CD14-positive monocyte (primary cell): ENCODE measurements around the gene ST8SIA6. TPM values are rescaled to one million over a fixed set of nuclear protein-coding genes. Genes with fewer than 3 reads are reported as not detected.
"Not testable (repeated sequence)": the region's sequence is repeated elsewhere in the genome, so short reads cannot be mapped to it uniquely, and the experiment has no call there.

Experiments used
- DNase-seq, 3 donors: peaks; one replicate each; pipeline ENCODE4 v3.0.0-alpha.2; 2011 to 2022
- H2AFZ ChIP-seq: 2 replicates; pipeline ENCODE4 v1.6.0; 2012; ENCODE audit warnings: mild to moderate bottlenecking, low read depth, low read length, inconsistent platforms; ENCODE audit not compliant: insufficient read depth, poor library complexity, severe bottlenecking
- H3K27ac ChIP-seq, 2 donors: 1 replicate in 1 of 2; 2 replicates in 1 of 2; pipeline ENCODE4 v1.5.1; 2012 to 2013; ENCODE audit warnings: low read length in 2 of 2, control low read depth in 1 of 2, inconsistent platforms in 1 of 2, low read depth in 1 of 2, mild to moderate bottlenecking in 1 of 2
- H3K27me3 ChIP-seq, 2 donors: one replicate each; pipeline versions ENCODE4 v1.6.0 to v1.6.1; 2011 to 2013; ENCODE audit warnings: low read length in 2 of 2; ENCODE audit not compliant: control insufficient read depth in 2 of 2, insufficient read depth in 2 of 2
- H3K36me3 ChIP-seq, 2 donors: replicated peaks in 1 of 2; 1 replicate in 1 of 2; 2 replicates in 1 of 2; pipeline versions ENCODE4 v1.5.1 to v1.6.1; 2012 to 2013; ENCODE audit warnings: low read length in 2 of 2, control low read depth in 1 of 2, inconsistent platforms in 1 of 2, mild to moderate bottlenecking in 1 of 2; ENCODE audit not compliant: insufficient read depth in 2 of 2, control insufficient read depth in 1 of 2
- H3K4me1 ChIP-seq, 2 donors: 1 replicate in 1 of 2; 2 replicates in 1 of 2; pipeline versions ENCODE4 v1.5.1 to v1.6.1; 2012 to 2013; ENCODE audit warnings: low read length in 2 of 2, control low read depth in 1 of 2, inconsistent platforms in 1 of 2, mild to moderate bottlenecking in 1 of 2, moderate library complexity in 1 of 2; ENCODE audit not compliant: insufficient read depth in 2 of 2, control insufficient read depth in 1 of 2
- H3K4me2 ChIP-seq: replicated peaks from 2 replicates; pipeline ENCODE3; 2012; ENCODE audit warnings: low read length, moderate library complexity, mild to moderate bottlenecking; ENCODE audit not compliant: poor library complexity, severe bottlenecking; ENCODE audit errors: extremely low read depth
- H3K4me3 ChIP-seq, 3 experiments: fragments of 200-600 bp in 1 of 3; sonication (generic) in 1 of 3; replicated peaks in 1 of 3; 1 replicate in 2 of 3; 2 replicates in 1 of 3; pipeline ENCODE4 v1.5.1; 2011 to 2013; ENCODE audit warnings: low read length in 3 of 3, mild to moderate bottlenecking in 3 of 3, control low read depth in 2 of 3, low read depth in 2 of 3, inconsistent platforms in 1 of 3, moderate library complexity in 1 of 3
- H3K79me2 ChIP-seq: 2 replicates; pipeline ENCODE4 v1.6.0; 2012; ENCODE audit warnings: mild to moderate bottlenecking, control low read depth, inconsistent platforms, low read length, moderate library complexity; ENCODE audit not compliant: insufficient read depth
- H3K9ac ChIP-seq: 2 replicates; pipeline ENCODE4 v1.6.0; 2017; ENCODE audit warnings: low read length, mild to moderate bottlenecking; ENCODE audit not compliant: insufficient read depth, poor library complexity, severe bottlenecking
- H3K9me3 ChIP-seq, 2 donors: replicated peaks in 1 of 2; 1 replicate in 1 of 2; 2 replicates in 1 of 2; pipeline versions ENCODE4 v1.5.1 to v1.6.1; 2012 to 2013; ENCODE audit warnings: low read length in 2 of 2, control low read depth in 1 of 2; ENCODE audit not compliant: control insufficient read depth in 1 of 2, insufficient read depth in 1 of 2
- H4K20me1 ChIP-seq: 2 replicates; pipeline ENCODE4 v1.6.0; 2012; ENCODE audit warnings: mild to moderate bottlenecking, low read length, control low read depth, moderate library complexity; ENCODE audit not compliant: insufficient read depth
- H3K27ac Mint-ChIP-seq, 7 donors: one replicate each; pipeline ENCODE4 v1.8.0; 2020; ENCODE audit warnings: mild to moderate bottlenecking in 7 of 7, mixed read lengths in 7 of 7, moderate library complexity in 6 of 7, inconsistent platforms in 2 of 7
- H3K27me3 Mint-ChIP-seq, 3 donors: one replicate each; pipeline ENCODE4 v1.8.0; 2021 to 2022; ENCODE audit warnings: low read depth in 3 of 3, mild to moderate bottlenecking in 3 of 3, mixed read lengths in 3 of 3, moderate library complexity in 3 of 3, inconsistent platforms in 1 of 3
- H3K36me3 Mint-ChIP-seq, 2 donors: one replicate each; pipeline ENCODE4 v1.8.0; 2020; ENCODE audit warnings: mixed read lengths in 2 of 2, inconsistent platforms in 1 of 2, mild to moderate bottlenecking in 1 of 2
- H3K4me1 Mint-ChIP-seq: one replicate; pipeline ENCODE4 v1.8.0; 2020; ENCODE audit warnings: mild to moderate bottlenecking, mixed read lengths
- H3K4me3 Mint-ChIP-seq, 2 donors: one replicate each; pipeline ENCODE4 v1.8.0; 2020; ENCODE audit warnings: mild to moderate bottlenecking in 2 of 2, mixed read lengths in 2 of 2, moderate library complexity in 1 of 2
- H3K9me3 Mint-ChIP-seq, 7 donors: one replicate each; pipeline ENCODE4 v1.8.0; 2020 to 2022; ENCODE audit warnings: mixed read lengths in 7 of 7, mild to moderate bottlenecking in 6 of 7, moderate library complexity in 6 of 7, inconsistent platforms in 2 of 7
- WGBS: methylation state at CpG from one replicate; pipeline ENCODE4 v1.1.5; 2013; ENCODE audit warnings: missing lambda C conversion rate; ENCODE audit not compliant: insufficient coverage; 5-methylcytosine and 5-hydroxymethylcytosine counted together
- intact Hi-C, 2 donors: fragments of 100-400 bp; cut with micrococcal nuclease; formaldehyde crosslinking; loops; one replicate each; pipeline versions ENCODE4 v1.15.0 to v1.15.1; 2023
- polyA plus RNA-seq, 3 donors: library from polyadenylated mRNA; depleted of rRNA in 1 of 3; unstranded in 2 of 3; stranded (reverse) in 1 of 3; fragments of 300-500 nt in 2 of 3; fragments of >200 nt in 1 of 3; fragmentation: Illumina TruSeq in 2 of 3; gene quantifications; 1 replicate in 2 of 3; 2 replicates in 1 of 3; pipeline ENCODE4 v1.2.3, GENCODE V29; 2012 to 2021
- TF ChIP-seq, protein P1 (sequence below): fragments of 200-600 bp; IDR thresholded peaks from one replicate; pipeline ENCODE4 v1.8.0; 2022; ENCODE audit warnings: antibody characterized with exemption, mild to moderate bottlenecking

ST8SIA6 gene
- polyA plus RNA-seq, 3 donors: 0.11 TPM; not detected in 2

DNA sequence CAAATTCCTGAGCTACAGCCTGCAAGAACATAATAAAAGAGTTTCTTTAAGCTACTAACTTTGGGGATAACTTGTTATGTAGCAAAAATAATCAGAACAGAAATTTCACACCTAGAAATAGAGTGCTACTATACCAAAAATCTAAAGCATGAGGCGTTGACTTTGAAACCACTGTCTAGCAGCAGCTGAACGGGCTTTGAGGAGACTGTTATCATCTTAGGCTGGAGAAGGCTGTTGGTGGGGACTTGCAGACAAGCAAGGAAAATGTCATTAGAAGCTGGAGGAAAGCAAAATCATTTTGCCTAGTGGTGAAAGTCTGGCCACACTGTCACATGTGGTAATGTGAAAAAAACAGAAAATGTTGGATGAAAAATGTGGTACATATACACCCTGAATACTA lies 48.4 kb upstream of the ST8SIA6 start:
- H3K27ac Mint-ChIP-seq: no peak overlapping the region
- Histone ChIP-seq H3K79me2 (no peaks in the 10 kb centered on the region), H3K27ac (no peak overlapping the region), H3K27me3 (no peaks in the 10 kb centered on the region), H3K9me3 (no peaks in the 10 kb centered on the region), H3K4me3 (no peak overlapping the region), H4K20me1 (no peaks in the 10 kb centered on the region), H2AFZ (no peak overlapping the region), H3K4me1 (peaks cover 14 to 22% of the 10 kb centered on the region in 2 donors), H3K4me2 (no peak overlapping the region), H3K36me3 (no peaks in the 10 kb centered on the region), H3K9ac (no peak overlapping the region)
- 88% methylated on average over 1 of the region's 2 CpGs for WGBS
- TF ChIP-seq, protein P1, sequence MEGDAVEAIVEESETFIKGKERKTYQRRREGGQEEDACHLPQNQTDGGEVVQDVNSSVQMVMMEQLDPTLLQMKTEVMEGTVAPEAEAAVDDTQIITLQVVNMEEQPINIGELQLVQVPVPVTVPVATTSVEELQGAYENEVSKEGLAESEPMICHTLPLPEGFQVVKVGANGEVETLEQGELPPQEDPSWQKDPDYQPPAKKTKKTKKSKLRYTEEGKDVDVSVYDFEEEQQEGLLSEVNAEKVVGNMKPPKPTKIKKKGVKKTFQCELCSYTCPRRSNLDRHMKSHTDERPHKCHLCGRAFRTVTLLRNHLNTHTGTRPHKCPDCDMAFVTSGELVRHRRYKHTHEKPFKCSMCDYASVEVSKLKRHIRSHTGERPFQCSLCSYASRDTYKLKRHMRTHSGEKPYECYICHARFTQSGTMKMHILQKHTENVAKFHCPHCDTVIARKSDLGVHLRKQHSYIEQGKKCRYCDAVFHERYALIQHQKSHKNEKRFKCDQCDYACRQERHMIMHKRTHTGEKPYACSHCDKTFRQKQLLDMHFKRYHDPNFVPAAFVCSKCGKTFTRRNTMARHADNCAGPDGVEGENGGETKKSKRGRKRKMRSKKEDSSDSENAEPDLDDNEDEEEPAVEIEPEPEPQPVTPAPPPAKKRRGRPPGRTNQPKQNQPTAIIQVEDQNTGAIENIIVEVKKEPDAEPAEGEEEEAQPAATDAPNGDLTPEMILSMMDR: no peak
- no peaks in the 10 kb centered on the region for H3K27me3 Mint-ChIP-seq
- no peaks in the 10 kb centered on the region for H3K36me3 Mint-ChIP-seq
- no peak overlapping the region for H3K4me3 Mint-ChIP-seq
- intact Hi-C loops: no loop called here
- peaks cover 17% of the 10 kb centered on the region for H3K4me1 Mint-ChIP-seq
- no peak for DNase-seq
- peaks cover 0 to 3% (median 0%) of the 10 kb centered on the region in 7 donors for H3K9me3 Mint-ChIP-seq

DNA sequence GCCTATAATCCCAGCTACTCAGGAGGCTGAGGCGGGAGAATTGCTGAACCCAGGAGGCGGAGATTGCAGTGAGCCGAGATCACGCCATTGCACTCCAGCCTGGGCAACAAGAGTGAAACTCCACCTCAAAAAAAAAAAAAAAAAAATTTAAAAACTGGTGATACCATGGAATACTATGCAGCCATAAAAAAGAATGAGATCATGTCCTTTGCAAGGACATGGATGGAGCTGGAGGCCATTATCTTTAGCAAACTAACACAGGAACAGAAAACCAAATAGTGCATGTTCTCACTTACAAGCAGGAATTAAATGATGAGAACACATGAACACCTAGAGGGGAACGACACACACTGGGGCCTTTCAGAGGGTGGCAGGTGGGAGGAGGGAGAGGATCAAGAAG lies 44.6 kb upstream of the ST8SIA6 start:
- H3K4me2 ChIP-seq, H3K27me3 ChIP-seq, intact Hi-C loops, H3K9me3 Mint-ChIP-seq, H3K4me3 ChIP-seq, H3K4me3 Mint-ChIP-seq, H3K36me3 ChIP-seq, H3K27ac Mint-ChIP-seq, H3K27ac ChIP-seq, H3K9me3 ChIP-seq, H3K4me1 ChIP-seq, H3K9ac ChIP-seq, H3K36me3 Mint-ChIP-seq, H2AFZ ChIP-seq, DNase-seq, H3K79me2 ChIP-seq, H4K20me1 ChIP-seq, H3K27me3 Mint-ChIP-seq: not testable (repeated sequence)
- WGBS: no CpG with 5 or more reads among the region's 5 CpGs
- H3K4me1 Mint-ChIP-seq: peaks cover 13% of the 10 kb centered on the region
